Keratinocyte (primary cell): ENCODE results near the gene PNRC1. TPM values are rescaled to one million over a fixed set of nuclear protein-coding genes. Genes with fewer than 3 reads are reported as not detected.
"Not testable (repeated sequence)": the region's sequence is repeated elsewhere in the genome, so short reads cannot be mapped to it uniquely, and the experiment has no call there.

Source experiments
- DNase-seq: peaks from one replicate; pipeline ENCODE4 v3.0.0-alpha.2; 2011; ENCODE audit warnings: low read depth, missing footprints, low spot score
- FAIRE-seq: peaks from 2 replicates; lab custom pipeline; 2011; peaks lifted over from hg19 to GRCh38; lab: Jason Lieb, UNC
- H2AFZ ChIP-seq: 2 replicates; pipeline ENCODE4 v1.6.0; 2012; ENCODE audit warnings: low read length, control low read depth, inconsistent platforms; ENCODE audit not compliant: control insufficient read depth
- H3K27ac ChIP-seq: 2 replicates; pipeline ENCODE4 v1.5.1; 2011; ENCODE audit warnings: low read length; ENCODE audit not compliant: control insufficient read depth, insufficient read depth
- H3K27me3 ChIP-seq: 3 replicates; pipeline ENCODE4 v1.6.0; 2011; ENCODE audit warnings: low read length; ENCODE audit not compliant: control insufficient read depth, insufficient read depth; ENCODE audit errors: extremely low read depth
- H3K36me3 ChIP-seq, 2 experiments: 2 replicates in 1 of 2; 3 replicates in 1 of 2; pipeline ENCODE4 v1.5.1; 2011; ENCODE audit warnings: low read length in 2 of 2, mild to moderate bottlenecking in 1 of 2; ENCODE audit not compliant: control insufficient read depth in 2 of 2, insufficient read depth in 2 of 2; ENCODE audit errors: extremely low read depth in 1 of 2
- H3K4me1 ChIP-seq: 3 replicates; pipeline ENCODE4 v1.5.1; 2011; ENCODE audit warnings: low read length; ENCODE audit not compliant: control insufficient read depth, insufficient read depth; ENCODE audit errors: extremely low read depth
- H3K4me2 ChIP-seq: 3 replicates; pipeline ENCODE4 v1.6.0; 2011; ENCODE audit warnings: low read depth, low read length; ENCODE audit not compliant: control insufficient read depth, insufficient read depth; ENCODE audit errors: extremely low read depth
- H3K4me3 ChIP-seq, 3 experiments: fragments of 200-600 bp in 1 of 3; sonication (generic) in 1 of 3; 2 replicates in 2 of 3; 3 replicates in 1 of 3; pipeline ENCODE4 v1.5.1; 2011 to 2016; ENCODE audit warnings: low read length in 3 of 3, mild to moderate bottlenecking in 3 of 3, control low read depth in 2 of 3, inconsistent platforms in 1 of 3, low read depth in 1 of 3, mixed read lengths in 1 of 3, mixed run types in 1 of 3, moderate library complexity in 1 of 3; ENCODE audit not compliant: control insufficient read depth in 2 of 3, insufficient read depth in 2 of 3; ENCODE audit errors: extremely low read depth in 1 of 3
- H3K79me2 ChIP-seq: 2 replicates; pipeline ENCODE4 v1.6.0; 2012; ENCODE audit warnings: low read length; ENCODE audit not compliant: control insufficient read depth, insufficient read depth
- H3K9ac ChIP-seq: 3 replicates; pipeline ENCODE4 v1.6.0; 2011; ENCODE audit warnings: low read length; ENCODE audit not compliant: control insufficient read depth, insufficient read depth; ENCODE audit errors: extremely low read depth
- H3K9me1 ChIP-seq: 3 replicates; pipeline ENCODE4 v1.6.0; 2011; ENCODE audit warnings: low read length; ENCODE audit not compliant: control insufficient read depth, insufficient read depth; ENCODE audit errors: extremely low read depth
- H3K9me3 ChIP-seq: 2 replicates; pipeline ENCODE4 v1.5.1; 2012; ENCODE audit warnings: low read depth, low read length; ENCODE audit not compliant: control insufficient read depth
- H4K20me1 ChIP-seq: 3 replicates; pipeline ENCODE4 v1.6.0; 2011; ENCODE audit warnings: low read length; ENCODE audit not compliant: control insufficient read depth, insufficient read depth; ENCODE audit errors: extremely low read depth
- EZH2 ChIP-seq: IDR thresholded peaks from one replicate; pipeline ENCODE4 v1.6.1; 2012; ENCODE audit warnings: inconsistent platforms, mild to moderate bottlenecking, low read length, moderate library complexity
- dilution Hi-C: fragments of 300-500 bp; cut with MboI; formaldehyde crosslinking; loops from one replicate; pipeline ENCODE4 v1.7.0; 2020; ENCODE audit warnings: low sequenced_read_pairs; ENCODE audit not compliant: extremely low pct_ligation_motif_present
- polyA plus RNA-seq, 5 experiments: library from polyadenylated mRNA; depleted of rRNA in 3 of 5; stranded (reverse) in 3 of 5; stranded (forward) in 1 of 5; unstranded in 1 of 5; fragments of >200 nt; gene quantifications; 1 replicate in 1 of 5; 2 replicates in 3 of 5; 3 replicates in 1 of 5; pipeline versions ENCODE4 v1.2.1 to v1.2.3, GENCODE V29; 2011 to 2012; ENCODE audit warnings: missing spikeins in 2 of 5, low read depth in 1 of 5, low replicate concordance in 1 of 5
- TF ChIP-seq, protein P1 (sequence below), 3 experiments: IDR thresholded peaks in 1 of 3; conservative IDR thresholded peaks in 1 of 3; optimal IDR thresholded peaks in 1 of 3; 2 replicates in 2 of 3; 3 replicates in 1 of 3; pipeline versions ENCODE3 to v1.5.1; 2011; ENCODE audit warnings: low read length in 3 of 3, mild to moderate bottlenecking in 3 of 3, moderate library complexity in 2 of 3, control low read depth in 1 of 3, inconsistent platforms in 1 of 3; ENCODE audit not compliant: insufficient read depth in 2 of 3; ENCODE audit errors: extremely low read depth in 1 of 3

PNRC1 gene
- polyA plus RNA-seq, 1 donor (not counting 4 experiments of a cell fraction or from before 2014, with no cell fraction given) = 34.6 TPM

DNA sequence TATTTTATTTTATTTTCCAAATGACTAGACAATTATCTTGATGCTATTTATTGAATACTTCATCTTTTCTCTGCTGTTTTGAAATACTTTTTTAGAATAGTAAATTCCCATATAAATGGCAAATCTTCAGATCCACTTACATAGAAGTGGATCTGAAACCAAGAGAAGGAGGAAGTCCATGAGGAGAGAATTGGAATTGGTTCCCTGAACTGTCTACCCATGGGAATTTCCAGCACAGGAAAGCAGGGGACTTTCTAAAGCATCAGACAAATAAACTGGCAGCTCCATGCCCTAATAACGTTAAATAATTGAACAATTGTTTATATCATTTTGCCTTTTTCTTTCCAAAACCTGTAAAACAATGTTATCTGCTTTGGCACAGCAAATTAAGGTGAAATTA, 47.1 kb upstream of the PNRC1 start:
- H3K4me3 ChIP-seq = no peak overlapping the region
- peaks cover 2% of the 10 kb centered on the region for H3K9me3 ChIP-seq
- dilution Hi-C loops = no loop called here
- TF ChIP-seq, protein P1, sequence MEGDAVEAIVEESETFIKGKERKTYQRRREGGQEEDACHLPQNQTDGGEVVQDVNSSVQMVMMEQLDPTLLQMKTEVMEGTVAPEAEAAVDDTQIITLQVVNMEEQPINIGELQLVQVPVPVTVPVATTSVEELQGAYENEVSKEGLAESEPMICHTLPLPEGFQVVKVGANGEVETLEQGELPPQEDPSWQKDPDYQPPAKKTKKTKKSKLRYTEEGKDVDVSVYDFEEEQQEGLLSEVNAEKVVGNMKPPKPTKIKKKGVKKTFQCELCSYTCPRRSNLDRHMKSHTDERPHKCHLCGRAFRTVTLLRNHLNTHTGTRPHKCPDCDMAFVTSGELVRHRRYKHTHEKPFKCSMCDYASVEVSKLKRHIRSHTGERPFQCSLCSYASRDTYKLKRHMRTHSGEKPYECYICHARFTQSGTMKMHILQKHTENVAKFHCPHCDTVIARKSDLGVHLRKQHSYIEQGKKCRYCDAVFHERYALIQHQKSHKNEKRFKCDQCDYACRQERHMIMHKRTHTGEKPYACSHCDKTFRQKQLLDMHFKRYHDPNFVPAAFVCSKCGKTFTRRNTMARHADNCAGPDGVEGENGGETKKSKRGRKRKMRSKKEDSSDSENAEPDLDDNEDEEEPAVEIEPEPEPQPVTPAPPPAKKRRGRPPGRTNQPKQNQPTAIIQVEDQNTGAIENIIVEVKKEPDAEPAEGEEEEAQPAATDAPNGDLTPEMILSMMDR (optimal IDR thresholded peaks at IDR 0.05 in 1 of 3, IDR thresholded peaks at IDR 0.05 in 1 of 3, conservative IDR thresholded peaks at IDR 0.05 in 1 of 3; ENCODE audit: extremely low read depth in 1 of 3, insufficient read depth in 2 of 3, low read length in 3 of 3) = no peak
- TF ChIP-seq EZH2 = no peak
- no peaks in the 10 kb centered on the region for H4K20me1 ChIP-seq
- no peaks in the 10 kb centered on the region for H3K79me2 ChIP-seq
- no peaks in the 10 kb centered on the region for H3K9me1 ChIP-seq
- H3K27ac ChIP-seq = peak overlapping the region; percentile 99
- no peak for DNase-seq
- no peaks in the 10 kb centered on the region for H3K27me3 ChIP-seq
- H2AFZ ChIP-seq = no peak overlapping the region
- no peaks in the 10 kb centered on the region for H3K36me3 ChIP-seq
- FAIRE-seq = peak; percentile 43
- H3K4me1 ChIP-seq = peaks cover 28% of the 10 kb centered on the region
- no peak overlapping the region for H3K9ac ChIP-seq
- no peak overlapping the region for H3K4me2 ChIP-seq

DNA sequence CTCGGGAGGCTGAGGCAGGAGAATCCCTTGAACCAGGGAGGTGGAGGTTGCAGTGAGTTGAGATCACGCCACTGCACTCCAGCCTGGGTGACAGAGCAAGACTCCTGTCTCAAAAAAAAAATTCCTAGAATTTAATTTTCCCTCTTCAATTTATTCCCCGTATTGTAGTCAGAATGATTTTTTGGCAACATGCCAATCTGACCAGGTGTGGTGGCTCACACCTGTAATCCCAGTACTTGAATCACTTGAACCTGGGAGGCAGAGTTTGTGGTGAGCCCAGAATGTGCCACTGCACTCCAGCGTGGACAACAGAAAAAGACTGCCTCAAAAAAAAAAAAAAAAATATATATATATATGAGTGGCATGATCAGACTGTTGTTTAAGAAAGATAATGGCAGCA, 46.4 kb upstream of the PNRC1 start:
- FAIRE-seq, H4K20me1 ChIP-seq, dilution Hi-C loops, H3K36me3 ChIP-seq, H3K27me3 ChIP-seq, DNase-seq, H2AFZ ChIP-seq, H3K9me3 ChIP-seq, H3K9me1 ChIP-seq, H3K4me3 ChIP-seq, H3K79me2 ChIP-seq, H3K9ac ChIP-seq: not testable (repeated sequence)
- Histone ChIP-seq H3K4me1 (peaks cover 28% of the 10 kb centered on the region), H3K4me2 (peak overlapping the region; percentile 89), H3K27ac (peak overlapping the region; percentile 99)

DNA sequence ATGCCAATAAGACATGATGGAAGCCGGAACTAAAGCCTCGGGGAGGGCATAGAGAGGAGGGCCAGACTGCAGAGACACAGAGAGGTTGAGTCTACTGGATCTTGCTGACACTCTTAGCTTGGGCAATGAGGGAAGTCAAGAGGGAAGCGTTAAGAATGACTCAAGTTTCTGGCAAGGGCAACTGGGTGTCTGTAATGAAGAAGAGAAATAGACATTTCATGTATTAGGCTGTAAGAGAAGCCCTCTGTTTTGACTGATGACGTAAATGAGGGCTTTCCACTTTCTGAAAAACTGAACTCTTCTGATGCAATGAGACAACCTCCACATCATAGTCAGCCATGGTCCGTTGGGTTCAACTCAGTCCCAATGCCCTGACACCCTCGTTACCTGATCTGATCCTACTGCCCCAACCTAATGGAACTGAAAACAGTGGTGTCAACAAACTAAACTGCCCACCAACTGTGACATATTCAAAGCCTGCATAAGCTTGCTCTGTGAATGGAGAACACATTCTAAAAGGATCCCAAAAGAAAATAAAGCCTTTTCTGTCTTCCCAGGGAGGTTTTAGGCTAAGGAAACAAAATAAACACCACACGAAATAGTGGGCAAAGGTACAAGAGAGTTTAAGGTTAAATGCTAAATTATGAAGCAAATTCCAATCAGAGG, 45.8 kb upstream of the PNRC1 start:
- Histone ChIP-seq H3K27ac (peak overlapping the region; percentile 99), H3K27me3 (no peaks in the 10 kb centered on the region), H3K9ac (peak overlapping the region; percentile 82), H3K4me3 (peak overlapping the region in 2 of 3 experiments; percentile 49 to 55), H2AFZ (peak overlapping the region; percentile 50), H3K9me1 (no peaks in the 10 kb centered on the region), H3K4me2 (peak overlapping the region; percentile 89), H3K4me1 (peaks cover 28% of the 10 kb centered on the region), H4K20me1 (no peaks in the 10 kb centered on the region), H3K36me3 (no peaks in the 10 kb centered on the region), H3K9me3 (peaks cover 2% of the 10 kb centered on the region), H3K79me2 (no peaks in the 10 kb centered on the region)
- dilution Hi-C loops = no loop called here
- DNase-seq (peak; percentile 82), FAIRE-seq (peak; percentile 93)
- TF ChIP-seq, protein P1 (optimal IDR thresholded peaks at IDR 0.05 in 1 of 3, IDR thresholded peaks at IDR 0.05 in 1 of 3, conservative IDR thresholded peaks at IDR 0.05 in 1 of 3; ENCODE audit: extremely low read depth in 1 of 3, insufficient read depth in 2 of 3, low read length in 3 of 3) = no peak
- no peak for TF ChIP-seq EZH2
